Astrocyte (in vitro differentiated cells and primary cell): ENCODE results near the gene MAK. TPM values are rescaled to one million over a fixed set of nuclear protein-coding genes. Genes with fewer than 3 reads are reported as not detected.
"Not testable (repeated sequence)": the region's sequence is repeated elsewhere in the genome, so short reads cannot be mapped to it uniquely, and the experiment has no call there.

ENCODE experiments used
- DNase-seq: peaks from one replicate; pipeline ENCODE4 v3.0.0-alpha.2; 2010; ENCODE audit warnings: low read depth
- FAIRE-seq: peaks from 2 replicates; lab custom pipeline; 2011; peaks lifted over from hg19 to GRCh38; lab: Jason Lieb, UNC
- H2AFZ ChIP-seq: 2 replicates; pipeline ENCODE4 v1.6.0; 2012; ENCODE audit warnings: low read depth, low read length, inconsistent platforms
- H3K27ac ChIP-seq: 2 replicates; pipeline ENCODE4 v1.5.1; 2011; ENCODE audit warnings: low read depth, low read length, inconsistent platforms
- H3K27me3 ChIP-seq: 2 replicates; pipeline ENCODE4 v1.6.0; 2011; ENCODE audit warnings: low read length, inconsistent platforms; ENCODE audit not compliant: insufficient read depth
- H3K36me3 ChIP-seq: 2 replicates; pipeline ENCODE4 v1.5.1; 2011; ENCODE audit warnings: low read length, inconsistent platforms; ENCODE audit not compliant: insufficient read depth
- H3K4me1 ChIP-seq: 2 replicates; pipeline ENCODE4 v1.5.1; 2011; ENCODE audit warnings: low read length, inconsistent platforms; ENCODE audit not compliant: insufficient read depth
- H3K4me2 ChIP-seq: 2 replicates; pipeline ENCODE4 v1.6.0; 2012; ENCODE audit warnings: low read length, inconsistent platforms
- H3K4me3 ChIP-seq: 2 replicates; pipeline ENCODE4 v1.5.1; 2011; ENCODE audit warnings: low read depth, mild to moderate bottlenecking, low read length, inconsistent platforms; ENCODE audit not compliant: insufficient read depth
- H3K79me2 ChIP-seq: 2 replicates; pipeline ENCODE4 v1.6.0; 2012; ENCODE audit warnings: mild to moderate bottlenecking, low read length, inconsistent platforms; ENCODE audit not compliant: insufficient read depth
- H3K9ac ChIP-seq: 2 replicates; pipeline ENCODE4 v1.6.0; 2012; ENCODE audit warnings: mild to moderate bottlenecking, low read length, inconsistent platforms
- H3K9me3 ChIP-seq: 2 replicates; pipeline ENCODE4 v1.5.1; 2012; ENCODE audit warnings: low read depth, mild to moderate bottlenecking, low read length, inconsistent platforms; ENCODE audit not compliant: insufficient read depth
- H4K20me1 ChIP-seq: 2 replicates; pipeline ENCODE4 v1.6.0; 2012; ENCODE audit warnings: low read length, inconsistent platforms; ENCODE audit not compliant: insufficient read depth
- H3K27ac Mint-ChIP-seq: one replicate; pipeline ENCODE4 v1.8.0; 2021; ENCODE audit warnings: mild to moderate bottlenecking, mixed read lengths; ENCODE audit not compliant: unreplicated experiment
- H3K27me3 Mint-ChIP-seq: one replicate; pipeline ENCODE4 v1.8.0; 2021; ENCODE audit warnings: low read depth, mixed read lengths; ENCODE audit not compliant: unreplicated experiment
- H3K36me3 Mint-ChIP-seq: one replicate; pipeline ENCODE4 v1.8.0; 2021; ENCODE audit warnings: low read depth, mixed read lengths; ENCODE audit not compliant: unreplicated experiment
- H3K4me1 Mint-ChIP-seq: one replicate; pipeline ENCODE4 v1.8.0; 2021; ENCODE audit warnings: low read depth, mixed read lengths; ENCODE audit not compliant: unreplicated experiment
- H3K4me3 Mint-ChIP-seq: one replicate; pipeline ENCODE4 v1.8.0; 2021; ENCODE audit warnings: mild to moderate bottlenecking, moderate library complexity, mixed read lengths; ENCODE audit not compliant: unreplicated experiment
- H3K9me3 Mint-ChIP-seq: one replicate; pipeline ENCODE4 v1.8.0; 2021; ENCODE audit warnings: mild to moderate bottlenecking, mixed read lengths; ENCODE audit not compliant: unreplicated experiment
- EZH2 ChIP-seq: IDR thresholded peaks from 2 replicates; pipeline ENCODE4 v1.6.1; 2012; ENCODE audit warnings: mild to moderate bottlenecking, low read length, inconsistent platforms; ENCODE audit not compliant: insufficient read depth
- total RNA-seq: library from RNA; stranded (reverse); gene quantifications from 2 replicates; pipeline ENCODE4 v1.2.1, GENCODE V29; 2021
- TF ChIP-seq, protein P1 (sequence below): IDR thresholded peaks from 2 replicates; pipeline ENCODE4 v1.5.1; 2011; ENCODE audit warnings: low read depth, mild to moderate bottlenecking, inconsistent platforms, low read length, moderate library complexity; ENCODE audit not compliant: insufficient read depth

The MAK gene
- total RNA-seq, 1 donor from 2014 or later: 0.05 TPM

DNA sequence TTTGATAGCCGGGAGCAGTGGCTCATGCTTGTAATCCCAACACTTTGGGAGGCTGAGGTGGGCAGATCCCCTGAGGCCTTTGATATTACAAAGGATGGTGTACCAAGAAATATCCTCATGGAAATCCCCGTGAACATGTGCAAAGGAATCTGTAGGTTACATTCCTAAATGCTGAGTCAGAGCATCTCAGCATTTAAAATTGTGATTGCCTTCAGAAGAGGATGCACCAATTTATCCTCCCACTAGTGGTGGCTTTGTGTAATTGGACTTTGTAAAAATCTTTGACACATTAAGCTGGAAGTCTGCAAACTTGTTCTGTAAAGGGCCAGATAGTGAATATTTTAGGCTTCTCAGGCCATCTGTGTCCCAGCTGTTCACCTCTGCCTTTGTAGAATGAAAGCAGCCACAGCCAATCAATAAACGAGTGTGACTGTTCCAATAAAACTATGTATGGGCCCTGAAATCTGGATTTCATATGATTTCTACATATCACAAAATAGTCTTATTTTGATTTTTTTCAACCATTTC is 79.0 kb downstream of the MAK start:
- H3K79me2 ChIP-seq: peaks cover 18% of the 10 kb centered on the region
- peak overlapping the region; percentile 45 for H3K4me2 ChIP-seq
- H3K36me3 ChIP-seq: peaks cover 13% of the 10 kb centered on the region
- peaks cover 12% of the 10 kb centered on the region for H3K36me3 Mint-ChIP-seq
- H2AFZ ChIP-seq: no peak overlapping the region
- H3K27ac ChIP-seq: peak overlapping the region; percentile 82
- H3K4me3 ChIP-seq: peak overlapping the region; percentile 4
- FAIRE-seq (peak; percentile 89), DNase-seq (peak; percentile 89)
- no peaks in the 10 kb centered on the region for H3K27me3 Mint-ChIP-seq
- H3K27me3 ChIP-seq: no peaks in the 10 kb centered on the region
- H3K4me1 ChIP-seq: peaks cover 23% of the 10 kb centered on the region
- no peaks in the 10 kb centered on the region for H3K9me3 Mint-ChIP-seq
- H3K27ac Mint-ChIP-seq: peak overlapping the region; percentile 94
- H3K4me3 Mint-ChIP-seq: no peak overlapping the region
- H3K9me3 ChIP-seq: no peaks in the 10 kb centered on the region
- H3K9ac ChIP-seq: peak overlapping the region; percentile 42
- TF ChIP-seq, protein P1, sequence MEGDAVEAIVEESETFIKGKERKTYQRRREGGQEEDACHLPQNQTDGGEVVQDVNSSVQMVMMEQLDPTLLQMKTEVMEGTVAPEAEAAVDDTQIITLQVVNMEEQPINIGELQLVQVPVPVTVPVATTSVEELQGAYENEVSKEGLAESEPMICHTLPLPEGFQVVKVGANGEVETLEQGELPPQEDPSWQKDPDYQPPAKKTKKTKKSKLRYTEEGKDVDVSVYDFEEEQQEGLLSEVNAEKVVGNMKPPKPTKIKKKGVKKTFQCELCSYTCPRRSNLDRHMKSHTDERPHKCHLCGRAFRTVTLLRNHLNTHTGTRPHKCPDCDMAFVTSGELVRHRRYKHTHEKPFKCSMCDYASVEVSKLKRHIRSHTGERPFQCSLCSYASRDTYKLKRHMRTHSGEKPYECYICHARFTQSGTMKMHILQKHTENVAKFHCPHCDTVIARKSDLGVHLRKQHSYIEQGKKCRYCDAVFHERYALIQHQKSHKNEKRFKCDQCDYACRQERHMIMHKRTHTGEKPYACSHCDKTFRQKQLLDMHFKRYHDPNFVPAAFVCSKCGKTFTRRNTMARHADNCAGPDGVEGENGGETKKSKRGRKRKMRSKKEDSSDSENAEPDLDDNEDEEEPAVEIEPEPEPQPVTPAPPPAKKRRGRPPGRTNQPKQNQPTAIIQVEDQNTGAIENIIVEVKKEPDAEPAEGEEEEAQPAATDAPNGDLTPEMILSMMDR: peak; percentile 81
- no peak for TF ChIP-seq EZH2
- H3K4me1 Mint-ChIP-seq: peaks cover 13% of the 10 kb centered on the region
- no peaks in the 10 kb centered on the region for H4K20me1 ChIP-seq

DNA sequence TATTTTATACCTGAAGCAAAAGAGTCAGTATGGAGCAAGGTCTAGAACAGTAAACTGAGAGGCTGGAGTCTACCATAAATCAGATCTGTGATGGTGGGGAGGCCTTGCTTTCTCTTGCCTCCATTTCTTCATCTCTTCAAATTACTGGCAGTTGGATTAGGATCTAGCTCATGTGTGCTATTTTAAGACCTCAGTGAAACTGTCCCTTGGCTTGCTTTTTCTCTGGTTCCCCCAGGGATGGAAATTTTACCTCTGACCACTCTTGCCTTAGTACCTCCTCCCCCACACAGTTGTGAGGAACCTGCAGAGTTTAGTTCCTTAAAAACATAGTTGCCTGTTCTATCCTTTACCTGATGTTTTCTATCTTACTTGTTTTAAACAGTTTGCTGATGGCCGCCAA is 82.3 kb downstream of the MAK start:
- no peaks in the 10 kb centered on the region for H3K9me3 ChIP-seq
- peaks cover 21% of the 10 kb centered on the region for H3K36me3 ChIP-seq
- H3K27ac Mint-ChIP-seq: no peak overlapping the region
- no peak overlapping the region for H3K4me2 ChIP-seq
- H3K9me3 Mint-ChIP-seq: no peaks in the 10 kb centered on the region
- FAIRE-seq: no peak
- H3K27ac ChIP-seq: no peak overlapping the region
- H3K4me1 Mint-ChIP-seq: peaks cover 9% of the 10 kb centered on the region
- no peak overlapping the region for H2AFZ ChIP-seq
- no peak for TF ChIP-seq EZH2
- TF ChIP-seq, protein P1: no peak
- peaks cover 18% of the 10 kb centered on the region for H3K4me1 ChIP-seq
- H3K4me3 Mint-ChIP-seq: no peak overlapping the region
- peaks cover 17% of the 10 kb centered on the region for H3K36me3 Mint-ChIP-seq
- peaks cover 7% of the 10 kb centered on the region for H4K20me1 ChIP-seq
- no peaks in the 10 kb centered on the region for H3K27me3 ChIP-seq
- H3K4me3 ChIP-seq: no peak overlapping the region
- H3K27me3 Mint-ChIP-seq: no peaks in the 10 kb centered on the region
- H3K9ac ChIP-seq: no peak overlapping the region
- no peak for DNase-seq
- peaks cover 45% of the 10 kb centered on the region for H3K79me2 ChIP-seq

- H3K27ac ChIP-seq, H3K4me3 ChIP-seq, H3K4me3 Mint-ChIP-seq, H3K27me3 Mint-ChIP-seq, H3K4me2 ChIP-seq, H3K27ac Mint-ChIP-seq, H3K27me3 ChIP-seq, H3K4me1 Mint-ChIP-seq, H2AFZ ChIP-seq, H3K9me3 ChIP-seq, H3K9me3 Mint-ChIP-seq, DNase-seq, FAIRE-seq, H3K9ac ChIP-seq: not testable (repeated sequence)
- H3K4me1 ChIP-seq: peaks cover 15% of the 10 kb centered on the region
- peaks cover 24% of the 10 kb centered on the region for H3K36me3 ChIP-seq
- H4K20me1 ChIP-seq: peaks cover 21% of the 10 kb centered on the region
- peaks cover 12% of the 10 kb centered on the region for H3K36me3 Mint-ChIP-seq
- peaks cover 75% of the 10 kb centered on the region for H3K79me2 ChIP-seq
Measured at GRCh38 chr6:10751757-10752156, 86.6 kb downstream of the MAK start.

- not testable (repeated sequence) for H3K27me3 Mint-ChIP-seq, H3K4me3 Mint-ChIP-seq, H3K36me3 Mint-ChIP-seq, H3K4me1 Mint-ChIP-seq, H3K4me2 ChIP-seq, H2AFZ ChIP-seq, H3K27ac ChIP-seq, H3K9me3 Mint-ChIP-seq, H3K27ac Mint-ChIP-seq, FAIRE-seq, H3K9me3 ChIP-seq, H3K27me3 ChIP-seq, H3K9ac ChIP-seq, DNase-seq, H3K4me3 ChIP-seq
- H3K36me3 ChIP-seq: peaks cover 17% of the 10 kb centered on the region
- H3K4me1 ChIP-seq: peaks cover 15% of the 10 kb centered on the region
- H3K79me2 ChIP-seq: peaks cover 68% of the 10 kb centered on the region
- H4K20me1 ChIP-seq: peaks cover 21% of the 10 kb centered on the region
Measured at GRCh38 chr6:10750568-10750967, 87.8 kb downstream of the MAK start.
